ENCODE measurements around the gene MRI1.

DNA sequence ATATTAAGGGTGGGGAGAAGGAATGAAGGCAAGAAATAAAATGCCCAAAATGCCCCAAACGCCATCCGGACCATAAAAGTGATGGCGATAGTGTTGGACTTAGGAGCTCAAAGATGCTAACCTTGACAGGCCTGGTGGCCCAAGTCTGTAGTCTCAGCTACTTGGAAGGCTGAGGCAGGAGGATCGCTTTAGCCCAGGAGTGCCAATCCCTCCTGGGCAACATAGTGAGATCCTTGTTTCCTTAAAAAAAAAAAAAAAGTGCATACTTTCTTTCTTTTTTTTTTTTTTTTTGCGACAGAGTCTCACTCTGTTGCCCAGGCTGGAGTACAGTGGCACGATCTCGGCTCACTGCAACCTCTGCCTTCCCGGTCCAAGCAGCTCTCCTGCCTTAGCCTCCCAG lies 32.0 kb upstream of the MRI1 start:
- no peak for TF ChIP-seq POLR2A (IDR thresholded peaks at IDR 0.05; ENCODE audit: low read depth)
- TF ChIP-seq, protein P1, sequence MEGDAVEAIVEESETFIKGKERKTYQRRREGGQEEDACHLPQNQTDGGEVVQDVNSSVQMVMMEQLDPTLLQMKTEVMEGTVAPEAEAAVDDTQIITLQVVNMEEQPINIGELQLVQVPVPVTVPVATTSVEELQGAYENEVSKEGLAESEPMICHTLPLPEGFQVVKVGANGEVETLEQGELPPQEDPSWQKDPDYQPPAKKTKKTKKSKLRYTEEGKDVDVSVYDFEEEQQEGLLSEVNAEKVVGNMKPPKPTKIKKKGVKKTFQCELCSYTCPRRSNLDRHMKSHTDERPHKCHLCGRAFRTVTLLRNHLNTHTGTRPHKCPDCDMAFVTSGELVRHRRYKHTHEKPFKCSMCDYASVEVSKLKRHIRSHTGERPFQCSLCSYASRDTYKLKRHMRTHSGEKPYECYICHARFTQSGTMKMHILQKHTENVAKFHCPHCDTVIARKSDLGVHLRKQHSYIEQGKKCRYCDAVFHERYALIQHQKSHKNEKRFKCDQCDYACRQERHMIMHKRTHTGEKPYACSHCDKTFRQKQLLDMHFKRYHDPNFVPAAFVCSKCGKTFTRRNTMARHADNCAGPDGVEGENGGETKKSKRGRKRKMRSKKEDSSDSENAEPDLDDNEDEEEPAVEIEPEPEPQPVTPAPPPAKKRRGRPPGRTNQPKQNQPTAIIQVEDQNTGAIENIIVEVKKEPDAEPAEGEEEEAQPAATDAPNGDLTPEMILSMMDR (IDR thresholded peaks at IDR 0.05) = no peak
